Stimulated activated CD4-positive, alpha-beta T cell treated with anti-CD3 and anti-CD28 coated beads, Interleukin-15, amount 100 ng/mL, for 24 hours (primary cell): ENCODE data around the gene PHF21A.

Source experiments
- DNase-seq: peaks from one replicate; pipeline ENCODE4 v3.0.0-alpha.2; 2020

The PHF21A gene

GRCh38 chr11:45931739-45932138 lies 189.5 kb downstream of the PHF21A start:
- DNase-seq = no peak

GRCh38 chr11:45930951-45931570 lies 190.2 kb downstream of the PHF21A start:
- DNase-seq = no peak

- peak; percentile 36 for DNase-seq
Observed at GRCh38 chr11:45930031-45930794, 191.0 kb downstream of the PHF21A start.

DNA sequence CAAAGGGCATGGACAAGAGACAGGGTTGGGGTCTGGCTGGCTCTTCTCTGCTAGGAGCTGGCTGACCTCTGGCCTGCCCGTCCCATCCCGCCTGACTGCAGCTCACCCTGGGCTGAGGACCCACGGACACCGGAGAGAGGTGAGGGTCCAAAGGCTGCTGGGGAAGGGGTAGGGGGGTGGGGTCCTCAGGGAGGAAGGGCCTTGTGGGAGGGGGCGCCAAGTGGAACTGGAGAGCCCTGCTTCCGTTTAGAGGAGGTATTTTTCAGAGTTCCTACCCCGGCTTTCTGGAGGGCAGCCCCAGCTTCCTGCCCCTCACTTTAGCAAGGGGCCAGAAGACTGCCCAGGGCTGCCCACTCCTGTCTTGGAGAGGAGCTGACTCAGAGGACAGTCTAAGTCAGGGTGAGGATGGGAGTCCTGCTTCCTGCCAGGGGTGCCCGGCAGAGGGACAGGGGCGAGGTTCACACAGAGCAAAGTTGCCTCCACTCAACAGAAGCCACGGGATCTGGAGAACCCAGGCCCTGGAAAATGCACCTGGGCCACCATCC lies 191.7 kb downstream of the PHF21A start:
- no peak for DNase-seq

DNA sequence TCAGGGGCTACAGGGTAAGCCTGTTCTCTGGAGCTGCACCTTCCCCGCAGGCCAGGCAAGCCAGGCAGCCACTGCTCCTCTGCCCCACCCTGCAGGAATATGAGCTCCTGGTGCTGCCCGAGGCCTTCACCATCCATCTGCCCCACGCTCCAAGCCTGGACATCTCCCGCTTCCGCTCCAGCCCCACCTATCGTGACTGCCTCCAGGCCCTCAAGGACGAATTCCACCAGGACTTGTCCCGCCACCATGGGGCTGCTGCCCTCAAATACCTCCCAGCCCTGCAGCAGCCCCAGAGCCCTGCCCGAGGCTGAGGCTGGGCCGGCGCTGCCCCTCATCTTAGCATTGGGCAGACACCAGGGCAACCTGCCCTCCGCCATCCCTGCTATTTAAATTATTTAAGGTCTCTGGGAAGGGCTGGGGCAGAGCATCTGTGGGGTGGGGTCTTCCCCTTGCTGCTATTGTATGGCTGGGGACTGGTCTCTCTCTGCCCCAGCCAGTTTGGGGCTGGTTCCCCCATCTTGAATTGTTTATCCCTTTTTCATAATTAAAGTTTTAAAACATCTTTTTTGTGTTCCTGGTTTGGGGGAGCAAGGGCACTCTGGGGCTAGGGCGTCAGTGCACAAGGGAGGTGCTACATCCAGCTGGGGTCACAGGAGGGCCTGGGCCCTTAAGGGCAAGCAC lies 192.6 kb downstream of the PHF21A start:
- no peak for DNase-seq

DNA sequence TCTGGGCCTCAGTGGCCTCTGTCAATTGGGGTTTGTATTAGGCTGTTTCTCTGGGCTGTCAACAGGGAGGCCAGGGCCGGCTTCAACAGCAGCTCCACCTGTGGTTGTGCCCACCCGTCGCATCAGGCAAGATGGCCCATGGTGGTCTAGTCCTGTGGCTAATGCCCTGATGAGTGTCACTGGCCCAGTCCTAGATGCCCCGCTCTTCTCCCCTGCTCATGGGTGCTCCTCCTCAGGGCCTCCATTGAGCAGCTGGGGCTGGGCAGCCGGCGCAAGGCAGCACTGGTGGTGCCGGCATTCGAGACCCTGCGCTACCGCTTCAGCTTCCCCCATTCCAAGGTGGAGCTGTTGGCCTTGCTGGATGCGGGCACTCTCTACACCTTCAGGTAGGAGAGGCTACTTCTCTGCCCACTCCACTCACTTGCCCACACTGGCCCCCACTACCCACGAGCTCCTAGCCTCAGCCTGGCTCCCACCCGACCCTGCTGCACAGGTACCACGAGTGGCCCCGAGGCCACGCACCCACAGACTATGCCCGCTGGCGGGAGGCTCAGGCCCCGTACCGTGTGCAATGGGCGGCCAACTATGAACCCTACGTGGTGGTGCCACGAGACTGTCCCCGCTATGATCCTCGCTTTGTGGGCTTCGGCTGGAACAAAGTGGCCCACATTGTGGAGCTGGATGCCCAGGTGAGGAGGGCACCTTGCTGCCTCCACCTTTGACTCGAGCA lies 193.4 kb downstream of the PHF21A start:
- DNase-seq = no peak

DNA sequence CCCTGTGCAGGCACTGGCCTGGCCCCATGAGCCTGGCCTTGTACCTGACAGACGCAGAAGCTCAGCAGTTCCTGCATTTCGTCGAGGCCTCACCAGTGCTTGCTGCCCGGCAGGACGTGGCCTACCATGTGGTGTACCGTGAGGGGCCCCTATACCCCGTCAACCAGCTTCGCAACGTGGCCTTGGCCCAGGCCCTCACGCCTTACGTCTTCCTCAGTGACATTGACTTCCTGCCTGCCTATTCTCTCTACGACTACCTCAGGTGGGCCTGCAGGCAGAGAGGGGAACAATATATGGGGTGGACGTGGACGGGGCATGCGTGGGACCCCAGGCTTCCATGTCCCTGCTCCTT lies 193.9 kb downstream of the PHF21A start:
- DNase-seq = no peak

- DNase-seq = no peak
Observed at GRCh38 chr11:45926536-45927331, 194.5 kb downstream of the PHF21A start.

- no peak for DNase-seq
Observed at GRCh38 chr11:45926001-45926401, 195.3 kb downstream of the PHF21A start.

- DNase-seq = no peak
Observed at GRCh38 chr11:45925550-45925949, 195.7 kb downstream of the PHF21A start.

DNA sequence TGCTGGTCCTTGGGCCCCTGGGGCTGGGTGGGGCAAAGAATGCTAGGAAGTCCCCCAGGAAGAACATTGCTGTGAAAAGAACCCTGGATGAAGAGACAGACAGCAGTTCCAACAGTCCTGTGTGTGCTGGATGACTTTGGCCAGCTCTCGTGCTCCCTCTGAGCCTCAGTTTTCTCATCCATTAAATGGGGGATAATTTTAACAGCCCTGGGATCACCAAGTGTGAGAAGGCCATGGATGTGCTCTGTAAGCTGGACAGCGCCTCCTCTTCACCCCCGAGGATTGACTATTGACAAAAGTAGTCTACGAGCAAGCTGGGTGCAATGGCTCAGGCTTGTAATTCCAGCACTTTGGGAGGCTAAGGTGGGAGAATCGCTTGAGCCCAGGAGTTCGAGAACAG lies 196.3 kb downstream of the PHF21A start:
- no peak for DNase-seq

DNA sequence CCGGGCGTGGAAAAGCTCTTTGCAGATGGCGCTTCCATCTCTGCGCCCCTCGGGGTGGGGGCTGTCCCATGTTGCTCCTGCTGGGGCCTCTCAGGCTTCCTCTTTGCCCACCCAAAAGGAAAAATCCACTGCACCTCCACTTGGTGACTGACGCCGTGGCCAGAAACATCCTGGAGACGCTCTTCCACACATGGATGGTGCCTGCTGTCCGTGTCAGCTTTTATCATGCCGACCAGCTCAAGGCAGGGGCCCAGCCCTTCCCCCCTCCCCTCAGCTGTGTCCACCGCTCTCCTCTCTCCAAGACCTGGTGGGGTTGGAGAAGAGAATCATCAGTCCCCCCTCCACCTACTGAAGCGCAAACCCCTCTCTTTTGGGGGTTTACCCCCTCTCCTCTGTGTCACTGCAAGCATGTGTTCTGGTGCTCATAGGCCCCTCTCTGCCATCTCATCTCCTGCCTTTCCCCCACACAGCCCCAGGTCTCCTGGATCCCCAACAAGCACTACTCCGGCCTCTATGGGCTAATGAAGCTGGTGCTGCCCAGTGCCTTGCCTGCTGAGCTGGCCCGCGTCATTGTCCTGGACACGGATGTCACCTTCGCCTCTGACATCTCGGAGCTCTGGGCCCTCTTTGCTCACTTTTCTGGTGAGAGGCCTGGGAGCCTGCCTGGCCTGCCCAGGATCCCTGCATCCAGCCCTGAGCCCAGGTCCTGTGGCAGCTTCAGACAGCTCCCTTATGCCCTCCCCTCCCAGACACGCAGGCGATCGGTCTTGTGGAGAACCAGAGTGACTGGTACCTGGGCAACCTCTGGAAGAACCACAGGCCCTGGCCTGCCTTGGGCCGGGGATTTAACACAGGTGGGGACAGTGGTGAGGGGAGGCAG lies 197.0 kb downstream of the PHF21A start:
- DNase-seq = no peak

DNA sequence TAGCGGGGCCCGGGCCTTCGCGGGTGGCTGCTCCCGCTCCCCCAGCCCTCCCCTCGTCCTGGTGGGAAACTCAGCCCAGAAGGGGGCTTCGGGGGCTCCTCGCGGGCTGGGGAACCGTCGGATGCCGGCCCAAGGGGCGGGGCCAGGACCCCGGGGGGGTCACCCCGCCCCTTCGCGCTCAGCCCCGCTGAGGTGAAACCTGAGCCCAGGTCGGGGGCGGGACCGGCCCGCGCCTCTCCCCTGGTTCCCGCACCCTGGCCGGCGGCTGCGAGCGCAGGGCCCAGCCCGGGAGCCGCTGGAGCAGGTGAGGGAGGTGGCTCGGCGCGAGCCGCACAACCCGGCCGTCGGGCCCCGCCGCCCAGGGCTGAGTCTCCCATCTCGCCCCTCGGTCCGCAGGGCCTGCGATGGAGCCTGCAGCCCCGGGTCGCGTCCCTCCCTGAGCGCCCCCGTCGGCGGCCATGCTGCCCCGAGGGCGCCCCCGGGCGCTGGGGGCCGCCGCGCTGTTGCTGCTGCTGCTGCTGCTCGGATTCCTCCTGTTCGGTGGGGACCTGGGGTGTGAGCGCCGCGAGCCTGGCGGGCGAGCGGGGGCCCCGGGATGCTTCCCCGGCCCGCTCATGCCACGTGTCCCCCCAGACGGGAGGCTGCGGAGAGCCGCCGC lies 198.7 kb downstream of the PHF21A start, which contains the start of gene LARGE2:
Gene LARGE2, plus strand, starts transcription at position 232 of the 658 bp plus-strand sequence. Its CDS starts 227 bp downstream, at position 459.
- no peak for DNase-seq

DNA sequence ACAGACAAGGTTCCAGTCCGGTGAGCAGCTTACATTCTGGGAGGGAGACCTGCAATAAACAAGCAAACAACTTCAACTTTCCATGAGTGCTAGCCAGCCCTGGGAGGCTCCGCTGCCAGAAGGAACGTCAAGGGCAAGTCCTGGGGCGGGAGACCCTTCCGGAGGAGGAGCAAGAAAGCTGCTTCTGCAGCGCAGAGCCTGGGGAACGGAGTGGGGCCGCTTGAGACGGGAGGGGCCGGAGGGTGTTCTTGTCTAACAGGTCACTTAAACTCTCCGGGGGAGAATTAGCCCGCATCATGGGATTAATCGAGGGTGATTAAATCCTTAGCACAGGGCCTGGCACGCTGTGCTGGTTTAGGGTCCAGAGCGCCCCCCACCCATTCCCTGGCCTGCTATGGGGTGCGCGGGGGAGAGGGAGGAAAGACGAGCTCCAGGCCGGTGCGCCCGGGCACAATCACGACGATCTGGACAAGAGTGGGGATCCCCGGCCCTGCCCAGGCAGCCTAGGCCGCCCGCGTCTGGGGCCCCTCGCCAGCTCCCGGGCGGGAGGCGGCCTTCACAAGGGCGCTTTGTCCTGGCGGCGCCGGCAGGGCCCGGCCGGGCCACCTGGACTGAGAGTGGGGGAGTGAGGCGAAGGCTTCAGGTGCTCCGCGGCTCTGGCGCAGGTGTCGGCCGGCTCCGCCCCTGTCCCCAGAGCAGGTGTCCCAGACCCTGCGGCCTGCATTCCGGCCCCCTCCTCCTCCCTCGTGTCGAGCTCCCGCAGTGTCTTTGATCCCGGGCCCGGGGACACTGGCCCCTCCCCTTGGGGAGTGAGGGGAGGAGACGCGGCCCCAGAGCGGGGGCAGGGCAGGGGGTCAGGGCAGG lies 199.5 kb downstream of the PHF21A start:
- DNase-seq = no peak

DNA sequence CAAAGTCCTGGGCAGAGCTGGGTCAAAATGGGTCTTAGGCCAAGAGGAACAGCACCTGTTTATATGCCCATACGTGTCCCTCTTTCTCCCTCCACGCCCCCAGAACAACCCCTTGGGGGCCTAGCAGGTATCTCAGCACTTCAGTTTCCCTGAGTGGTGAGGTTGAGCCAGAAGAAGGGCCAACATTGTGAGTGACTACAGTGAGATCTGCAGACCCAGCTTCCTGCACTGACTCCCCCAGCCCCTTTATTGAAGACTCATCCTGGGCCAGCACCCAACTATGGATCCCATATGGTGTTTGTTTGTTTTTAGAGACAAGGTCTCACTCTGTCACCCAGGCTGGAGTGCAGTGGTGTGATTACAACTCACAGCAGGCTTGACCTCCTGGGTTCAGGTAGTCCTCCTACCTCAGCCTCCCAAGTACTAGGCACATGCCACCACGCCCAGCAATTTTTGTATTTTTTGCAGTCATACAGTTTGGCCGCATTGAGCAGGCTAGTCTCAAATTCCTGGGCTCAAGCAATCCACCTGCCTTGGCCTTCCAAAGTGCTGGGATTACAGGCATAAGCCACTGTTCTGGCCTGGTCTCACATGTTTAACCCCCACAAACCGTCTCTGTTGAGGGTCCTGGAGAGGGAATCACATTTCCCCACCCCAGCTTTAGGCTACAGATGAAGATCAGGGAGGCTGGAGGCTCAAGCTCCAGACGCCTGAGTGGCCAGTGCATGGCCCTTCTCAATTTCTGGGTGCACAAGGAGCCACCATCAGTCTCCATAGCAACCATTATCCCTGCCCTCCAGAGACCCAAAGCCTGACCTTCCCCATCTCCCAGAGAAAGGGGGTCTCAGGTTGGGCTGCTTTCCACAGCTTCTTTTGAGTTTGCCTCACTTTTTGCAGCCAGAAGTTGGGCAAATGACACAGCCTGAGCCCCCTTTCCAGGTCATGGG lies 200.4 kb downstream of the PHF21A start:
- no peak for DNase-seq

DNA sequence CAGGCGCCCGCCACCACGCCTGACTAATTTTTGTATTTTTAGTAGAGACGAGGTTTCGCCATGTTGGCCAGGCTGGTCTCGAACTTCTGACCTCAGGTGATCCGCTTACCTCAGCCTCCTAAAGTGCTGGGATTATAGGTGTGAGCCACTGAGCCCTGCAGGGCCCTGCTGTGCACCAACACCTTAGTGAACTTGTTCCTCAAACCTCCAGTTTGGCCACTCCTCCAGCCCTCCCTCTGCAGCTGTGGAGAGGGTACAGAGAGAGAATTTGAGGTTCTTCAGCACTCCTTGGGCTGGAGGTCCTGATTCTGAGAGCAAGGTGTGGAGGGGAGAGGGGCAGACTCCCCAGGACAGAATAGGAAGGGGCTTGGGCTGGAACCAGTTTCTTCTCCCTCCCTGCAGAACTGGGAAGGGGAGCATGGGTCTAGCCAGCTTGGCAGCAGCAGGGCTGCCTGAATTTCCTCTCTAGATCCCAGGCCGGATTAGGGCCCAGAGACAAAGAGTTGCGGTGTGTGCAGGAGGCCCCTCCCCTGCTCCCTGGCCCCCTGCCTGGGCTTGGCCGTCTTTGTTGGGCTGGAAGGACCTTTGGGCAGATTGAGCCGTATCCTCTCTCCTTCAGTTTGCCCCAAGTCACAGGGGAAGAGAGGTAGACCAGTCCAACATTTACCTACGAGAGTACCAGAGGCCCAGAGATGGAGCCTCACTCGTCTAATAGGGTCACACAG lies 201.3 kb downstream of the PHF21A start:
- no peak for DNase-seq

DNA sequence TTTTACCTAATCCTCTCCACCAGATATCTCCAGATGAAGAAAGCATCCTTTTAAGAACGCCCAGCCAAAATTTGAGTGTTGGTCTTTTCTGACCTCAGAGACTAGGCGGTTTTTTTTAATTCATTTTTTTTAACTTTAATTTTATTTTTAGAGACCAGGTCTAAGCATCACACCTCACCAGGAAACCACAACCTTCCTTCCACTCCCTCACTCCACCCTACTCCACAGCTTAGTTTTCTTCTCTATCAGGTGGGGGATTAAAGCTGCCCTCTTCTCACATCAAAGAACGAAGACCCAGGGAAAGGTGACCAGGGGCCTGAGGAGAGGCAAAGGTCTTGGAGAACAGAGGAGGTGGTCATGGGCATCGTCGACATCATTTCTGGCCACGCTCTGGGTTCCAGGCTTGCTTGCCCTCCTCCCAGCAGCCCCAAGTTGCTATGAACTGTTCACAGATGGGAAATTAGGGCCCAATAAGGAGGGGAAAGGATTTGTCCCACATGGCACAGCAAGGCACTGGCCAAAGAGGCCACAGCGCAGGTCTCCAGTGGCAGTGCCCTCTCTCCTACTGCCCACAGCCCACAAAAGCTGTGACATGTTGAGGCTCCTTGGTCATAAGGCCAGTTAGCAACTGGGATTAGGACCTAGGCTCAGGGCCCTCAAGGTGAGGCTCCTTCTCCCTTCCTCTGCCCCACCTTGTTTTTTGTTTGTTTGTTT lies 202.1 kb downstream of the PHF21A start:
- no peak for DNase-seq
